HG03097 (cell line): ENCODE results near the gene DIAPH2.

Source experiments
- ATAC-seq: cut with Tn5 transposase; IDR thresholded peaks from one replicate; pipeline ENCODE4 v1.9.1; 2021; ENCODE audit not compliant: unreplicated experiment, low FRiP score

DIAPH2 gene

GRCh38 chrX:96684339-96685209, at the start of gene DIAPH2:
Gene DIAPH2 (plus strand): TSS chrX:96684842.
- ATAC-seq: peak; percentile 78

GRCh38 chrX:96650023-96650422, 34.6 kb upstream of the DIAPH2 start:
- no peak for ATAC-seq

- no peak for ATAC-seq
These were observed 28.6 kb upstream of the DIAPH2 start for GRCh38 chrX:96655947-96656623.

DNA sequence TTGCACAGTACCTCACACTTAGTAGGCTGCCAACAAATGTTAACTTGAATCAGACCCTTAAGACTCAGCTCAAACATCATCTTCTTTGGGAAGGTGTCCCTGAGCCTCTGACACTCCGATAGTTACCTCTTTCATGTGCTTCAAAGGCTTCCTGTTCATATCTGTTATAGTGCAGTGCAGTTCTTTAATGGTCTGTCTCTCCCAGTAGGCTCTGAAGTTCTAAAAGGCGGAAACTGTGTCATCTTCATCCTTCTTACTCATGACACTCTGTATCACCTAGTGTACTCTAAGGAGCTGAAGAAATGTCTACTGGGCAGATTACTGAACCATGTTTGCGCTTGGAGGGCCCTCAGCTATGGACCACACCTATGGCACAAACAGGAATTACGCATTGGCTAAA, 2.1 kb upstream of the DIAPH2 start:
- no peak for ATAC-seq

- ATAC-seq: no peak
These were observed 674 bp upstream of the DIAPH2 start for GRCh38 chrX:96683997-96684338.

DNA sequence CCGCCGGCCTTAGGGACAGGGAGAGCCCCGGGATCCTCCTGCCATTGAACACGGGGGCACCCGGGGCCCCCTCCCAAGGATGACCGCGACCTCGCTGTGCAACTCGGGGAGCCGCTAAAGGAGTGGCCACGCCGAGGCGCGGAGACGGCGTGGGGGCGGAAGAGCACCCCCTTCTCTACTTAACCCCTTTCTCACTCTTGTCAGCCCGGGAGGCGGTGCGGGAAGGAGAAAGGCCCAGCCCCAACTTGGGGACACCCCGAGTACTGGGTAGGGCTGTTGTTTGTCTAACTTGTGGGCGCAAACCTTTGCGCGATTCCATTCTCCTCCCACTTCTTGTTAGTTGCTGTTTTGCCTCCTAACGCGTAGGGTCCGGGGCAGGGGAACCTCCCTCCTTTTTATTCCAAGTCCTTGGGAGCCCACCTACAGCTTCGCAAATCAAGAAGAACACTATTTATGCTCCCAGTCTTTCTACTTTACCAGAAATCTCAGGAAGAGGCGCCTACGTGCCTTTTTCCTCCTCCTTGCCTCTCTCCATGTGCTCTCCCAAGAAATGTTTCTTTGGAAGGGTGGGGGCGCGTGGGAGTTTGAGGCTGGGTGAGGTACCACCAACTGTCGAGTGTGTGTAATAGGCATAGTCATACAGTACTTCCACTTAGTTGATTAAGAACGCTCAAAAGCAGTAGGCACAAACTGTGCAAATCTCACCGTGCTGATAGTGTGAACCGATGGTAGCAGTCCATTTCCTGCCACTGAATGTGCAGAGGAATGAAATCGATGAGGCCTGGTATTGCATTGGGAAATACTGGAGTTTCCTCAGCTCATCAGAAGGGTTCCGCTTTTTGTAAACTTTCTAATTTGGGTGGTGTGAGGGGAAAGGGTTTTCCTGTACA, 813 bp downstream of the DIAPH2 start:
- ATAC-seq: no peak

DNA sequence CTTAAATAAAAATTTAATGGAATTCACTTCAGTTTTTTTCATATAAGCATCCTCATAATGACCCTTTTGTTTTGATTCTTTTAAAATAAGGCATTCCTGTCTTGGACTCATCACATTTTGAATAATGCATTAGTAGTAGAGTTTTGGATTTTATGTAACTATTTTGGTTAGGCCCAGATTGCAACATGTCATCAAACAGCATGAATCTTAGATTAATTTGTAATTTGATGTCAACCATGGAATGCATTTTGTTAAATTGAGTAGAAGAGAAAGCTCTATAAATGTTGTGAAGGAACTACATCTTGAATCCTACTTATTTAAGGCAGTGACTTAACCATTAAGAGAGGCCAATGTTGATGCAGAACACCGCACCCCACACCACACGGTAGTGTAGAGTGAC, 3.1 kb downstream of the DIAPH2 start:
- no peak for ATAC-seq

GRCh38 chrX:96688789-96689188, 4.1 kb downstream of the DIAPH2 start:
- ATAC-seq: no peak

GRCh38 chrX:96689991-96690390, 5.3 kb downstream of the DIAPH2 start:
- no peak for ATAC-seq

- no peak for ATAC-seq
These were observed 7.8 kb downstream of the DIAPH2 start for GRCh38 chrX:96692454-96692853.

GRCh38 chrX:96692890-96693289, 8.2 kb downstream of the DIAPH2 start:
- ATAC-seq: no peak

GRCh38 chrX:96693407-96693806, 8.8 kb downstream of the DIAPH2 start:
- no peak for ATAC-seq

GRCh38 chrX:96696462-96696861, 11.8 kb downstream of the DIAPH2 start:
- ATAC-seq: no peak

DNA sequence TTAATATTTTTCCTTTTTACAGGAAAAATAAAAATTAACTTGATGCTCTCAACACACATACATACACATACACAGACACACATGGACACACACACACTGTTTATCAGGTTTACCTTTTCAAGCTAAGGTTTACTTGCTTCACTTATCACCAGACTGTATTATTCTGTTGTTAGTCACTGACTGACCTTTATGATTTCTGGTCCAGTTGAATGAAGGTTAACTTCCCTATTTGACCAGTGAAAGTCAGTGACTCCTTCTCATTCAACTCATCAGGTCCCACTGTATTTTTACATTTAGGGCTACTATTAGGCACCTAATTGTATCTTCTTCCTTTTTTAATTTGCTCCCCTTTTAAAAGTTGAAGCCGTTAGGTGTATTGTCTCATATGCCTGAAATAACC, 16.0 kb downstream of the DIAPH2 start:
- ATAC-seq: no peak

GRCh38 chrX:96703379-96703778, 18.7 kb downstream of the DIAPH2 start:
- ATAC-seq: no peak

DNA sequence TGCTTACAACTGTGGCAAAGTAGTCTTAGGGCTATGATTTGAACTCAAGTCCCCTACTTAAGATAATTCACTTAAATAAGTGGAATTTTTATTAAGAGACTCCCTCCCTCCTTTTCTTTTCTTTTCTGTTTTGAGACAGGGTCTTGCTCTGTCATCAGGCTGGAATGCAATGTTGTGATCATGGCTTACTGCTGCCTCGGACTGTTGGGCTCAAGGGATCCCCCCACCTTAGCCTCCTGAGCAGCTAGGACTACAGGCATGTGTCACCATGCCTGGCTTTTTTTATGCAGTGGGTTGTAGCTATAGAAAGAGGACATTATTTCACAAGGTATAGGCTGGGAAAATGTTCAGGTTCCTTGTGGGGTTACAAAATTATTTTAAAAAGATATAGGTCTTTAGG, 19.2 kb downstream of the DIAPH2 start:
- no peak for ATAC-seq

- ATAC-seq: no peak
These were observed 20.0 kb downstream of the DIAPH2 start for GRCh38 chrX:96704629-96705028.

- ATAC-seq: no peak
These were observed 21.3 kb downstream of the DIAPH2 start for GRCh38 chrX:96705905-96706304.

GRCh38 chrX:96707804-96708203, 23.2 kb downstream of the DIAPH2 start:
- no peak for ATAC-seq

DNA sequence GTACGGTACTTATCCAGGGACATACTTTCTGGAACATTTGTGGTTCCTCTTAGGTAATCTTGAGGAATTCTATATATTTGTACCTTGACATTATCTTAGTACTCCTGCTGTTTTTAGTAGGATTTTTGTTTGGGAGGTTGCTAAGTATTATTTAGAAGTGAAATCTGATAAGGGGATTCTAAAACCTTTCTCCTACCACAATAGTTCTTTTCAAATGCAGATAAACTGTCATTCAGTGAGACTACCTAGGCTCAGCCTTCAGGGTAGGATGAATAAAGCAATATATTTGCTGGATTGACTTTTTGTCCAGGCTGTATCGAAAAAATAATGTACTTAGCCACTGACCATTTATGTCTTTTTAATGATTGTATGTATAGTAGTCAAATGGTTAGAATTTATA, 25.4 kb downstream of the DIAPH2 start:
- ATAC-seq: no peak

- no peak for ATAC-seq
These were observed 28.7 kb downstream of the DIAPH2 start for GRCh38 chrX:96713303-96713702.
